HCT116 (cell line): ENCODE results near the gene LRP1. TPM values are rescaled to one million over a fixed set of nuclear protein-coding genes. Genes with fewer than 3 reads are reported as not detected.

Experiments
- microRNA counts: library from miRNA; unstranded; fragments of <30 nt; microRNA quantifications from one replicate; lab custom pipeline; 2015
- microRNA-seq: library from miRNA; unstranded; fragments of <30 nt; microRNA quantifications from one replicate; pipeline ENCODE4, GENCODE V29; 2016; ENCODE audit warnings: borderline number of aligned reads
- total RNA-seq: library from RNA; stranded (reverse); gene quantifications from one replicate; pipeline ENCODE4 v1.2.1, GENCODE V29; 2021; ENCODE audit not compliant: unreplicated experiment

LRP1 gene
- total RNA-seq, 1 experiment from 2014 or later: 12.0 TPM

MicroRNAs encoded within 50 kb of the gene (microRNA counts, 767-probe panel; counts per million panel counts)
- not detected for microRNA hsa-miR-1228-3p (lab: Ali Mortazavi, UCI)

Small RNAs within 50 kb of the gene (microRNA-seq; reads per million reads assigned to microRNA genes)
- gene MIR1228: 2.0 reads per million

Other genes starting within 250 kb of the LRP1 start
- not detected for gene SDR9C7, start 194.1 kb upstream of the LRP1 start, total RNA-seq
- gene RDH16, start 170.9 kb upstream of the LRP1 start, total RNA-seq: 0.59 TPM
- gene ZBTB39, start 121.9 kb upstream of the LRP1 start, total RNA-seq: 12.3 TPM
- not detected for gene TAC3, start 112.0 kb upstream of the LRP1 start, total RNA-seq
- gene MYO1A, start 78.4 kb upstream of the LRP1 start, total RNA-seq: 0.76 TPM
- gene NEMP1, start 49.7 kb upstream of the LRP1 start, total RNA-seq: 35.2 TPM
- gene NAB2, start 39.4 kb upstream of the LRP1 start, total RNA-seq: 77.1 TPM
- gene STAT6, start 17.1 kb upstream of the LRP1 start, total RNA-seq: 78.5 TPM
- gene LRP1-AS, start 19.1 kb downstream of the LRP1 start, total RNA-seq: not detected
- gene NXPH4, start 88.3 kb downstream of the LRP1 start, total RNA-seq: 20.0 TPM
- gene SHMT2, start 101.2 kb downstream of the LRP1 start, total RNA-seq: 280 TPM
- gene STAC3, start 122.7 kb downstream of the LRP1 start, total RNA-seq: 2.5 TPM